Measurements from ENCODE around the gene DDX3X. TPM values are rescaled to one million over a fixed set of nuclear protein-coding genes. Genes with fewer than 3 reads are reported as not detected.
"Not testable (repeated sequence)": the region's sequence is repeated elsewhere in the genome, so short reads cannot be mapped to it uniquely, and the experiment has no call there.

Gene DDX3X
- 231 and 235 TPM in 2 replicates for total RNA-seq

GRCh38 chrX:41333744-41334362 lies at the start of gene DDX3X:
Gene DDX3X (plus strand): TSS chrX:41334162. CDS start chrX:41334253, 91 bp downstream.
- DNase-seq (ENCODE audit: extremely low read depth, low read depth, low spot score), result peak; percentile 95

- not testable (repeated sequence) for DNase-seq (ENCODE audit: extremely low read depth, low read depth, low spot score)
Observed at GRCh38 chrX:41285928-41286327, 48.0 kb upstream of the DDX3X start.

GRCh38 chrX:41288641-41289040 lies 45.3 kb upstream of the DDX3X start:
- no peak for DNase-seq (ENCODE audit: extremely low read depth, low read depth, low spot score)

GRCh38 chrX:41289095-41289494 lies 44.9 kb upstream of the DDX3X start:
- no peak for DNase-seq (ENCODE audit: extremely low read depth, low read depth, low spot score)

- no peak for DNase-seq (ENCODE audit: extremely low read depth, low read depth, low spot score)
Observed at GRCh38 chrX:41291309-41291708, 42.7 kb upstream of the DDX3X start.

- DNase-seq (ENCODE audit: extremely low read depth, low read depth, low spot score), result no peak
Observed at GRCh38 chrX:41293269-41293668, 40.7 kb upstream of the DDX3X start.

- DNase-seq (ENCODE audit: extremely low read depth, low read depth, low spot score), result no peak
Observed at GRCh38 chrX:41300758-41301437, 33.1 kb upstream of the DDX3X start.

- no peak for DNase-seq (ENCODE audit: extremely low read depth, low read depth, low spot score)
Observed at GRCh38 chrX:41301438-41301824, 32.5 kb upstream of the DDX3X start.

GRCh38 chrX:41302370-41302769 lies 31.6 kb upstream of the DDX3X start:
- DNase-seq (ENCODE audit: extremely low read depth, low read depth, low spot score), result no peak

GRCh38 chrX:41303013-41303412 lies 30.9 kb upstream of the DDX3X start:
- DNase-seq (ENCODE audit: extremely low read depth, low read depth, low spot score), result no peak

GRCh38 chrX:41304178-41304577 lies 29.8 kb upstream of the DDX3X start:
- no peak for DNase-seq (ENCODE audit: extremely low read depth, low read depth, low spot score)

- no peak for DNase-seq (ENCODE audit: extremely low read depth, low read depth, low spot score)
Observed at GRCh38 chrX:41308884-41309647, 24.9 kb upstream of the DDX3X start.

- DNase-seq (ENCODE audit: extremely low read depth, low read depth, low spot score), result no peak
Observed at GRCh38 chrX:41312786-41313185, 21.2 kb upstream of the DDX3X start.

GRCh38 chrX:41313419-41313818 lies 20.5 kb upstream of the DDX3X start:
- DNase-seq (ENCODE audit: extremely low read depth, low read depth, low spot score), result no peak

GRCh38 chrX:41314204-41314603 lies 19.8 kb upstream of the DDX3X start:
- DNase-seq (ENCODE audit: extremely low read depth, low read depth, low spot score), result no peak

- DNase-seq (ENCODE audit: extremely low read depth, low read depth, low spot score), result no peak
Observed at GRCh38 chrX:41314881-41315280, 19.1 kb upstream of the DDX3X start.

- not testable (repeated sequence) for DNase-seq (ENCODE audit: extremely low read depth, low read depth, low spot score)
Observed at GRCh38 chrX:41316266-41316665, 17.7 kb upstream of the DDX3X start.

GRCh38 chrX:41317477-41318208 lies 16.3 kb upstream of the DDX3X start:
- DNase-seq (ENCODE audit: extremely low read depth, low read depth, low spot score), result no peak

- no peak for DNase-seq (ENCODE audit: extremely low read depth, low read depth, low spot score)
Observed at GRCh38 chrX:41320393-41320792, 13.6 kb upstream of the DDX3X start.

- DNase-seq (ENCODE audit: extremely low read depth, low read depth, low spot score), result no peak
Observed at GRCh38 chrX:41322821-41323603, 10.9 kb upstream of the DDX3X start.
